T-helper 2 cell (primary cell): ENCODE data around the gene SLC9A3.

Experiments
- DNase-seq, 5 experiments: peaks; one replicate each; pipeline versions ENCODE4 v3.0.0 to v3.0.0-alpha.2; 2012 to 2022

Gene SLC9A3

DNA sequence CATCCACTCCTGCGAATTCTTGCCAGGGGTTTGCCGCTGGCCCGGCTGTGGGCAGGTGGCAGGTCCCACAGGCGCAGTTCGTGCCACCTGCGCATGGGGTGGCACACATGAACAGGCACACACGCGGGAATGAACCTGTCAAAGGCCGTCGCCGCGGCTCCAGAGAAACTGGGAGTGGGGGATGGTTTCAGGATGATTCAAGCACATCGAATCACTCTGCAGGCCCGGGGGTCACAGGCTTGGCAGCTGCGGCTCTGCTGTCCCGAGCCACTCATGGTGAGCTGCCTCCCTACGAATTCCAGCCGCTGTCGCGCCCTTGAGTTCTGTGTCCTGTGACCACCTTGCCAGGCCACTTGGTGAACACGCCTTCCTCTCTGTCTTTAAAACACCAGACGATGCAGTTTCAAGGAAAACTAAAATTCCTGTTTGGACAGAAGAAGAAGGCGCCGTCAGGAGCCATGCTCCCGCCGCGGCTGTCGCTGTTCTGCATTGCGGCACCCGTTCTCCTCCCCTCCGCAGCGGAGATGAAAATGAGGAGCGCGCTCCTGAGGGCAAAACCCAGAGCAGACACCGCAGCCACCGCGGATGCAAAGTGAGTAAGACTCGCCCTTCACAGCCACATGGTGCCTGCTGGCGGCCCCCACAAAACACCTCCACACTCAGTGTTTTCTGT lies 96.7 kb downstream of the SLC9A3 start:
- no peak for DNase-seq

DNA sequence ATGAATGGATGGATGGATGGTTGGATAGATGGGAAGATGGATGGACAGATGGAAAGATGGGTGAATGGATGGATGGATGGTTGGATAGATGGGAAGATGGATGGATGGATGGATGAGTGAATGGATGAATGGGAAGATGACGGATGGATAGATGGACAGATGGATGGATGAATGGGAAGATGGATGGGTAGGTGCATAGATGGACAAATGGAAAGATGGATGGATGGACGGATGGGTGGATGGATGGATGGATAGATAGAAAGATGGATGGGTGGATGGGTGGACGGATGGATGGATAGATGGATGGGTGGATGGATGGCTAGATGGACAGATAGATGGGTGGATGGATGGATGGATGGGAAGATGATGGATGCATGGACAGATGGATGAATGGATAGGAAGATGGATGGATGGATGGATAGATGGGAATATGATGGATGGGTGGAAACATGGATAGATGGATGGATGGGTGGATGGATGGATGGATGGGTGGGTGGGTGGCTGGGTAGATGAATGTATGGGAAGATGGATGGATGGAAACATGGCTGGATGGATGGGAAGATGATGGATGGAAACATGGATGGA lies 97.8 kb downstream of the SLC9A3 start:
- DNase-seq, result no peak

DNA sequence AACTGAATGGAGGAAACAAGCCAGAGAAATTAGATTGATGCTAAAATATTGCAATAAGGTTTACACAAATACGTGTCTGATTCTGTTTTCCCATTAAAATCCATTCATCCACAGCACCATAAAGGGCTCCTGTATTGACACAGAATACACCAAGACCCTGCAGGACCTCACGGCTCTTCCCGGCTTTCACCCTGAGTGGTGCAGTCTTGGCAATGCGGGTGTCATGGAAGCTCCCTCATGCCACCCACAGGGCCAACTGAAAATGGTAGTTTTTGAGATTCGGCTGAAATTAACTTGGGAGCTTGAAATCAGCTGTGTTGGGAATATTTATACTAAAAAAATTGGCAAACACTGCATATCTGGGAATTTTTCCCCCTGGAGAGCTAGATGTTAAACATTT lies 98.5 kb downstream of the SLC9A3 start:
- peak in 1 of 5 experiments; percentile 35 for DNase-seq

DNA sequence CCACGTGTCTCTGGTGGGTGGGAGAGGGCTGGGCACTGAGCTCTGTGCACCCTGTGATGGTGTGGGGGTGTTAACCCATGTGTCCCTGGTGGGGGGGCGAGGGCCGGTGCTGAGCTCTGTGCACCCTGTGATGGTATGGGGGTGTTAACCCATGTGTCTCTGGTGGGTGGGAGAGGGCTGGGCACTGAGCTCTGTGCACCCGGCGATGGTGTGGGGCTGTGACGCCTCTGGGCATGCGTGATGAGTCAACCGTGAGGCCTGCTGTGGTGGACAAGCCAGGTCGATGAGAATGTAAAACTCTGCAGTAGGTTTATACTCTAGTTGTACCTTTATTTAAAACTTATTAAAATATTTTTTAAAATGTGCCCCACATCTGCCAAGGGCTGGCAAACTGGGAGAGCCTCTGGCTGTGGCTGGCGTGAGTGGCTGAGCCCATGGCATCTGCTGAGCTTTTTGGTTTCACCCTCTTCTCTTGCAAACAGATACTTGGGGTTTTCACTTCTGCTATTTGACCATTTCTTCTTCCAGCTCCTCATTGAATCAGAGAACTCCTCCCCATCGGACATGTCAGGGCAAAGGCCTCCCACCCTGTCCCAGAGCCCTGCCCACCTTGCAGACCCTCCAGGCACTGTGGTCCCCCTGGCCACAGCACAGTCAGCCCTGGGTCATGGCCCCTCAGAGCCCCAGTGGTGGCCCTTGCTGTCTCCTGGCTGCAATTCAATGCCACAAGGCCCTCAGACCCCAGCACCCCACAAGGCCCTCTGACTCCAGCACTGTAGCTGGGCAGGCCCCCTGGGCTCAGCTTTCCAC lies 99.7 kb downstream of the SLC9A3 start:
- no peak for DNase-seq

DNA sequence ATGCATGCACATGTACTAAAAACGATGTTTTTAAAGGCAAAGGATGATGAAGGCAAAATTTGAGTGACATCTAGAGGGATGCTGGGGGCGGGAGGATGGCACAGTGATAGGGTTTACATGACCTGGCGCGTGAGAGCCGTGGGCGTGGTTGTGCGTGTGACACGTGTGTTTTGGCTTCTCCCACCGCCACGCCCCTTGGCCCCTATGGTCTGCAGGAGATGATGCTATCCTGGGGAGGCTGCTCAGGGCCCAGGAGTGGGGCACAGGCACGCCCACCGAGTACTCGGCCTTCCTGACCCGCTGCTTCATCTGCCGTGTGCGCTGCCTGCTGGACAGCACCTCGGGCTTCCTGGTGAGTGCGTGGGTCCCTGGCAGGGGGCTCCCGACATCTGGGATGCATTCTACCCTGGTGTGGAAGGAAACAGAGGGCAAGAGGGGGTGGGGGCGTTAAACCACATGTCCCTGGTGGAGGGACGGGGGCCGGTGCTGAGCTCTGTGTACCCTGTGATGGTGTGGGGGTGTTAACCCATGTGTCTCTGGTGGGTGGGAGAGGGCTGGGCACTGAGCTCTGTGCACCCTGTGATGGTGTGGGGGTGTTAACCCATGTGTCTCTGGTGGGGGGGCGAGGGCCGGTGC lies 100.5 kb downstream of the SLC9A3 start:
- peak in 1 of 5 experiments; percentile 36 for DNase-seq

DNA sequence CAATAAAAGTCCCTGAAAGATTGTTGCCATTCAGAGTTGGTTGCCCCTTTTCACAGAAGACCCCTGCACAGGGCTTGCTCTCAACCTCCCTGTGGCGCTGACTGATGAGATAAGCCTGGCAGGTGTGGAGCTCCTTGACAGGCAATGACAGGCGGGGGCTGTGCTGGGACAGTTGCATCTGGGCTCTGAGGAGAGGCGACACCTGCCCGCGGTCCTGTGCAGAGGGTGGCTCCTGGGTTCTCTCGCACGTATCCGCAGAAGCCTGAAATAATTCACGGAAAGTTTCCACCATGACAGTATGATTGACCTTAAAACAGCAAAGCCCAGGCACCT lies 101.0 kb downstream of the SLC9A3 start:
- DNase-seq, result no peak

DNA sequence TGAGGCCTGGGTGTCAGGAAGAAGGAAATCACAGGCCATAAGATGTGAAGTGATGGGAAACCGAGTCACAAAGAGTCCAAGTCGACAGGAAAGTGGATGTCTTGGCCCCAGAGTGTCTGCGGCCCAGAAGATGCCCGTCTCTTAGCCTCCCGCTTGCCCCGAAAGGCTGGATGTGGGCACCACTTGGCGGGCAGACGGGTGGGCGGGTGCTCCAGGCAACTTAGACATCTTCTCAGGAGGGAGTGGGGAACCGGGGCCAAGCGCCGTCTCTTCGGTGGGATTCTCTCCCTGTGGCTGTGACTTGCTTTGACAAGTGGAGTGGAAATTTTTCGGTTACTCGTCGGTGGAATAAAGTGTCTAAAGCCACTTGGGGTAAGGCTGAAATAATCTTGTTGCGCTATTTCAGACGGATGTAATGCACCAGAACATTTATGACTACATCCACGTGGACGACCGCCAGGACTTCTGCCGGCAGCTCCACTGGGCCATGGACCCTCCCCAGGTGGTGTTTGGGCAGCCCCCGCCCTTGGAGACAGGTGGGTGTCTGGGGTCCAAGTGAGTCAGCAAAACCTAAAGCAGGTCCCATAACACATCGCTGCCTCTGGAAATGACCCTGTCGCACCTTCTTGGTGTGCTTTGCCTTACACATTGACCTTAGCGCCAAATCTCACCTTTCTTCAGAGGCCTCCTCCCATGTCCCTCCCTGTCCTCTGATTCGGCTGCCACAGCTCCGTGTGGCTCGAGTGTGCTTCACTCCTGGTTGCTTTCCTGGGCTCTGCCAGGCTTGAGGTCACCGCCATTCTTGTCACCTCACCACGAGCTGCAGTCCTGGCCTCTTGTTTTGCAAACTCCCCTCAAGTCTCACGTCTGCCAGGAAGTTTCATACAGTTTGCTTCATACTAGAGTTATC lies 101.7 kb downstream of the SLC9A3 start:
- no peak for DNase-seq

DNA sequence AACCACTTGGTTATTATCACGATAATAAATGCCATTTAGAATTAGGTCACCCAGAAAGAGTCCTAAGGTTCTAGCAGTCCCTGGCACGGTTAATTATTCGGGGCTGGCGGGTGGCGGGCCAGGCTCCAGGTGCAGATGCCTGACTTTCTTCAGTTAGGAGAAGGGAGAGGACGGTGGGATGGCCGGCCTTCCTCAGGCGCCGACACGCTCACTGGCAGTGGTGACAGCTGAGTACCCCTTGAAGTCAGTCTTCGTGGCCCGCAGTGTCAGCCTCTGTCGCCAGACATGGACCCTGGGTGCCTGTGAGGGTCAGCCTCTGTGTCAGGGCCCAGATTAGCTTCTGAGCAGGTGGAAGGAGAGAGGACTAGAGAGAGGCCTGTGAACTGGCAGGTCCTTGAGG lies 102.3 kb downstream of the SLC9A3 start:
- no peak for DNase-seq

DNA sequence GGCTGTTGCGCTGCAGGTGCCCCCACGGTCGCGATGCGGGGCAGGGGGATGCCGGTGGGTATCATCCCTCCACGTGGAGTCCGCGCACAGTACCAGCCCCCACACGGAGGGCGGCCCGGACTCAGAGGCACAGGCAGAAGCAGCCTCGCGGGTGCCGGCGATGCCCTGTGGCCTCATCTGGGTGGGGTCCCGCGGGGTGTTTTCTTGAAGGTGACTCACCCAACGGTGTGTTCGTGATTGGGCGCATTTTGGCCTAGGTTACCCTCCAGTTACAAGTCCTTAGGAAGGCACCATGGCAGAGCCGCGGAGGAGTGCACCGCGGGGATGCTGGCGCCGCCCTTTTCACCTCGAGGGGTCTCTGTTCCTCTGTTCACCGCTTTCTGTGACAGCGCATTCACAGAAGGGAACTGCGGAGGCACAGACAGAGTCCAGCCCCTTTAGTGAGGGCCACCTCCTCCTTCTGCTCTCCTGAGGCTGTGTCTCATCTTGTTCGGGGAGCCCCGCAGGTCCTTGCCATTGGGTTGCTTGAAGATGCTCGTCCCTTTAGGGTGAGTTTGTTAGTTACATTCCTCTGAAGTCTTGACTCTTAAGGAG lies 102.9 kb downstream of the SLC9A3 start:
- DNase-seq, result no peak

DNA sequence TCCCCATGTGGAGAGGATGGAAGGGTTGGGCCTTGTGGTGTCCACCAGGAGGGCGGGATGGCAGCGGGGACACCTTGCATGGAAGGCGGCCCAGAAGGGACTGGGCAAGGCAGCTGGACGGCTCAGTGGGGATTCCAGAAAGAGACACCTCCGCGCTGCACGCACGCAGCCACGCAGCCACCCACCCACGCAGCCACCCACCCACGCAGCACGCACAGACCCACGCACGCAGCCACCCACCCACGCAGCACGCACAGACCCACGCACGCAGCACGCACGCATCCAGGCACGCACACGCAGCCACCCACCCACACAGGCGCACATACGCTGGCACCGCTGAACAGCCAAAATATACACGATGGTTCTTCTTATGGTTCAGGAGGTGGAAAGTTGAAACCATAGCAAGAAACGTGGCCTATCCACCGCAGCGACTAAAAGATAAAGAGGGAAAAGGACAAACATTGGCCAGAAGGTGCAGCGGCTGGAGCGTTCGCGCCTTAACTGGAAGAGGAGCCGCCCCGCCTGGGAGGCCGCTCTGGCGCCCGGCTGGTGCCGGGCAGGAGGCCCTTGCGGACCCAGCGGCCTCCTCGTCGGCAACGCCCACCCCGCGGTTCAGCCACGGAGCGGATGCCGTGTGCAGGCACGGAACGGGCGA lies 103.5 kb downstream of the SLC9A3 start:
- no peak for DNase-seq
